OCI-LY1 (cell line): Measurements from ENCODE around the gene ATP9B.
"Not testable (repeated sequence)": the region's sequence is repeated elsewhere in the genome, so short reads cannot be mapped to it uniquely, and the experiment has no call there.

Source experiments
- H2AFZ ChIP-seq: fragments of 200-600 bp; sonication (generic), shearing (Covaris generic); 2 replicates; pipeline ENCODE4 v1.6.0; 2014; ENCODE audit warnings: antibody characterized with exemption, mild to moderate bottlenecking, low read length
- H3F3A ChIP-seq: fragments of 200-600 bp; sonication (generic), shearing (Covaris generic); 2 replicates; pipeline ENCODE4 v1.6.0; 2014; ENCODE audit warnings: mild to moderate bottlenecking, antibody characterized with exemption, low read length, moderate library complexity; ENCODE audit not compliant: insufficient read depth
- H3K27ac ChIP-seq: fragments of 200-600 bp; sonication (generic); 2 replicates; pipeline ENCODE4 v1.5.1; 2014; ENCODE audit warnings: low read length, mixed run types, mild to moderate bottlenecking, low read depth; ENCODE audit not compliant: poor library complexity, severe bottlenecking
- H3K27me3 ChIP-seq: fragments of 200-600 bp; sonication (generic); 2 replicates; pipeline ENCODE4 v1.6.0; 2014; ENCODE audit warnings: antibody characterized with exemption, mild to moderate bottlenecking, low read length, moderate library complexity; ENCODE audit not compliant: insufficient read depth
- H3K36me3 ChIP-seq: fragments of 200-600 bp; sonication (generic); 2 replicates; pipeline ENCODE4 v1.6.1; 2014; ENCODE audit warnings: mild to moderate bottlenecking, antibody characterized with exemption, low read length, moderate library complexity, mixed read lengths; ENCODE audit not compliant: insufficient read depth
- H3K4me1 ChIP-seq: fragments of 200-600 bp; sonication (generic); 2 replicates; pipeline ENCODE4 v1.5.1; 2014; ENCODE audit warnings: mild to moderate bottlenecking, low read length, moderate library complexity; ENCODE audit not compliant: insufficient read depth, severe bottlenecking
- H3K4me2 ChIP-seq: fragments of 200-600 bp; sonication (generic), shearing (Covaris generic); 2 replicates; pipeline ENCODE4 v1.6.1; 2014; ENCODE audit warnings: low read length
- H3K4me3 ChIP-seq: fragments of 200-600 bp; sonication (generic); 2 replicates; pipeline ENCODE4 v1.5.1; 2014; ENCODE audit warnings: low read length, low read depth, mild to moderate bottlenecking, mixed read lengths; ENCODE audit not compliant: poor library complexity, severe bottlenecking
- H3K79me2 ChIP-seq: fragments of 200-600 bp; shearing (Covaris generic); 2 replicates; pipeline ENCODE4 v1.6.1; 2016; ENCODE audit warnings: mixed run types, low read length, mixed read lengths; ENCODE audit not compliant: insufficient read depth
- H3K9ac ChIP-seq: fragments of 200-600 bp; sonication (generic), shearing (Covaris generic); 2 replicates; pipeline ENCODE4 v1.6.1; 2014; ENCODE audit warnings: mild to moderate bottlenecking, low read length, mixed read lengths
- H3K9me2 ChIP-seq: fragments of 200-600 bp; sonication (generic), shearing (Covaris generic); 2 replicates; pipeline ENCODE4 v1.6.1; 2014; ENCODE audit warnings: low read depth, mild to moderate bottlenecking, low read length, mixed read lengths
- H3K9me3 ChIP-seq: fragments of 200-600 bp; shearing (Covaris generic); 2 replicates; pipeline ENCODE4 v1.6.1; 2014; ENCODE audit warnings: low read length, mixed read lengths
- H4K20me1 ChIP-seq: fragments of 200-600 bp; sonication (generic), shearing (Covaris generic); 2 replicates; pipeline ENCODE4 v1.6.0; 2016; ENCODE audit warnings: mild to moderate bottlenecking, low read length; ENCODE audit not compliant: insufficient read depth
- EZH2 ChIP-seq: fragments of 200-600 bp; sonication (generic), shearing (Covaris generic); IDR thresholded peaks from 2 replicates; pipeline ENCODE4 v1.8.0; 2017; ENCODE audit warnings: borderline replicate concordance, mixed run types, mild to moderate bottlenecking, antibody characterized with exemption, low read length, moderate library complexity, mixed read lengths
- TF ChIP-seq, protein P1 (sequence below): fragments of 200-600 bp; sonication (generic), shearing (Covaris generic); IDR thresholded peaks from 2 replicates; pipeline ENCODE4 v1.5.1; 2017; ENCODE audit warnings: mild to moderate bottlenecking, antibody characterized with exemption, low read length, moderate library complexity, mixed read lengths

The ATP9B gene

GRCh38 chr18:79283929-79284328 lies 214.7 kb downstream of the ATP9B start:
- 0 out of 2 replicates have a peak, but pooled peaks cover 3% of the 10 kb centered on the region for H3K36me3 ChIP-seq
- H3K79me2 ChIP-seq, result no peaks in the 10 kb centered on the region
- H3K27ac ChIP-seq, result no peak overlapping the region
- no peaks in the 10 kb centered on the region for H3K4me1 ChIP-seq
- no peaks in the 10 kb centered on the region for H3F3A ChIP-seq
- H3K9me2 ChIP-seq, result no peaks in the 10 kb centered on the region
- no peak overlapping the region for H3K9ac ChIP-seq
- H3K27me3 ChIP-seq, result no peaks in the 10 kb centered on the region
- no peak overlapping the region for H2AFZ ChIP-seq
- H3K4me2 ChIP-seq, result no peak overlapping the region
- TF ChIP-seq EZH2, result no peak
- TF ChIP-seq, protein P1, sequence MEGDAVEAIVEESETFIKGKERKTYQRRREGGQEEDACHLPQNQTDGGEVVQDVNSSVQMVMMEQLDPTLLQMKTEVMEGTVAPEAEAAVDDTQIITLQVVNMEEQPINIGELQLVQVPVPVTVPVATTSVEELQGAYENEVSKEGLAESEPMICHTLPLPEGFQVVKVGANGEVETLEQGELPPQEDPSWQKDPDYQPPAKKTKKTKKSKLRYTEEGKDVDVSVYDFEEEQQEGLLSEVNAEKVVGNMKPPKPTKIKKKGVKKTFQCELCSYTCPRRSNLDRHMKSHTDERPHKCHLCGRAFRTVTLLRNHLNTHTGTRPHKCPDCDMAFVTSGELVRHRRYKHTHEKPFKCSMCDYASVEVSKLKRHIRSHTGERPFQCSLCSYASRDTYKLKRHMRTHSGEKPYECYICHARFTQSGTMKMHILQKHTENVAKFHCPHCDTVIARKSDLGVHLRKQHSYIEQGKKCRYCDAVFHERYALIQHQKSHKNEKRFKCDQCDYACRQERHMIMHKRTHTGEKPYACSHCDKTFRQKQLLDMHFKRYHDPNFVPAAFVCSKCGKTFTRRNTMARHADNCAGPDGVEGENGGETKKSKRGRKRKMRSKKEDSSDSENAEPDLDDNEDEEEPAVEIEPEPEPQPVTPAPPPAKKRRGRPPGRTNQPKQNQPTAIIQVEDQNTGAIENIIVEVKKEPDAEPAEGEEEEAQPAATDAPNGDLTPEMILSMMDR, result no peak
- no peak overlapping the region for H3K4me3 ChIP-seq
- no peaks in the 10 kb centered on the region for H3K9me3 ChIP-seq
- no peaks in the 10 kb centered on the region for H4K20me1 ChIP-seq

GRCh38 chr18:79285191-79285590 lies 216.0 kb downstream of the ATP9B start:
- not testable (repeated sequence) for H3K27ac ChIP-seq, H3K9ac ChIP-seq, H3K27me3 ChIP-seq, H3K9me2 ChIP-seq, H3K79me2 ChIP-seq, H3K9me3 ChIP-seq, H3K4me2 ChIP-seq, H4K20me1 ChIP-seq, H3K36me3 ChIP-seq, H3F3A ChIP-seq, H3K4me3 ChIP-seq, H3K4me1 ChIP-seq, H2AFZ ChIP-seq

DNA sequence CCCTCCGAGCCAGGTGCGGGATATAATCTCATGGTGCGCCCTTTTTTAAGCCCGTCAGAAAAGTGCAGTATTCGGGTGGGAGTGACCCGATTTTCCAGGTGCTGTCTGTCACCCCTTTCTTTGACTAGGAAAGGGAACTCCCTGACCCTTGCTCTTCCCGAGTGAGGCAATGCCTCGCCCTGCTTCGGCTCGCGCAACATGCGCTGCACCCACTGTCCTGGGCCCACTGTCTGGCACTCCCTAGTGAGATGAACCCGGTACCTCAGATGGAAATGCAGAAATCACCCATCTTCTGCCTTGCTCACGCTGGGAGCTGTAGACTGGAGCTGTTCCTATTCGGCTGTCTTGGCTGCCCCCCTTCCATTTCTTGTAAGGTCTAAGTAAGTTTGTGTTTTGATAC lies 221.2 kb downstream of the ATP9B start:
- H3K4me3 ChIP-seq, H3K9me2 ChIP-seq, H3K4me2 ChIP-seq, H3K9ac ChIP-seq, H4K20me1 ChIP-seq, H3K27ac ChIP-seq, H3F3A ChIP-seq, H3K4me1 ChIP-seq, H3K79me2 ChIP-seq, H2AFZ ChIP-seq, H3K9me3 ChIP-seq, H3K27me3 ChIP-seq: not testable (repeated sequence)
- peaks cover 16% of the 10 kb centered on the region; the same call in 1 of the 2 replicates for H3K36me3 ChIP-seq

DNA sequence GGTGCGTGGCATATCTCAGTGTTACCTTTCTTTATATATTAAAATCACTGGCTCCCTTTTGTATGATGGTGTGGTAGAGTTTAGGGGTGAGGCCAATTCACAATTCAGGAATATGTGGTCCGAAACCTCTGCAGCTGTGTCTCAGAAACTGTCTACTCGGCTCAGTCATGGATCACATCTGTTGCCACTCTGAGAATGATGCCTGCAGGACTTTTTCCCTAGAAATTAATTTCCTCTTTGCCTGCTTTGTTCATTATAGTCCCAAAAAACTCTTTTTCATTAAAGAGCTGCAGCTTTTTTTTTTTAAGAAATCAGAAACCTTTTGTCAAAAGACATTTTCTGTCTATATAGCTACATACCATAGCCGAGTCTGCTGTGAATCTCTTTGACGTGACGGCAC lies 221.7 kb downstream of the ATP9B start:
- H3K27ac ChIP-seq, result no peak overlapping the region
- no peak overlapping the region for H3K4me2 ChIP-seq
- H4K20me1 ChIP-seq, result no peaks in the 10 kb centered on the region
- no peak overlapping the region for H3K4me3 ChIP-seq
- peaks cover 16% of the 10 kb centered on the region; the same call in 1 of the 2 replicates for H3K36me3 ChIP-seq
- no peaks in the 10 kb centered on the region for H3K79me2 ChIP-seq
- H3K9me2 ChIP-seq, result no peaks in the 10 kb centered on the region
- H2AFZ ChIP-seq, result no peak overlapping the region
- no peaks in the 10 kb centered on the region for H3K4me1 ChIP-seq
- H3F3A ChIP-seq, result no peaks in the 10 kb centered on the region
- no peaks in the 10 kb centered on the region for H3K9me3 ChIP-seq
- no peak overlapping the region for H3K9ac ChIP-seq
- no peaks in the 10 kb centered on the region for H3K27me3 ChIP-seq
- TF ChIP-seq, protein P1, result no peak
- no peak for TF ChIP-seq EZH2
